Umbilical cord (tissue), 2 donors: ENCODE results near the gene DOCK2. TPM values are rescaled to one million over a fixed set of nuclear protein-coding genes. Genes with fewer than 3 reads are reported as not detected.
"Not testable (repeated sequence)": the region's sequence is repeated elsewhere in the genome, so short reads cannot be mapped to it uniquely, and the experiment has no call there.

Experiments used
- DNase-seq: peaks from one replicate; pipeline ENCODE4 v3.0.0-alpha.2; 2015; ENCODE audit warnings: low spot score
- total RNA-seq: library from RNA; depleted of rRNA; stranded (reverse); fragments of >200 nt; gene quantifications from one replicate; pipeline ENCODE4 v1.2.3, GENCODE V29; 2014; ENCODE audit warnings: low replicate concordance; ENCODE audit not compliant: insufficient read depth

The DOCK2 gene
- total RNA-seq, 1 donor from 2014 or later = 72.5 TPM

- DNase-seq = not testable (repeated sequence)
These were observed 457.3 kb downstream of the DOCK2 start for GRCh38 chr5:170094329-170094728.

- DNase-seq = no peak
These were observed 458.6 kb downstream of the DOCK2 start for GRCh38 chr5:170095646-170096045.

- peak; percentile 30 for DNase-seq
These were observed 460.9 kb downstream of the DOCK2 start for GRCh38 chr5:170097934-170098333.

GRCh38 chr5:170100066-170100943 is 463.2 kb downstream of the DOCK2 start:
- peak; percentile 90 for DNase-seq

GRCh38 chr5:170103447-170103846 is 466.4 kb downstream of the DOCK2 start:
- DNase-seq = no peak

GRCh38 chr5:170104299-170104698 is 467.2 kb downstream of the DOCK2 start:
- DNase-seq = no peak

- no peak for DNase-seq
These were observed 467.6 kb downstream of the DOCK2 start for GRCh38 chr5:170104710-170105109.

- no peak for DNase-seq
These were observed 468.9 kb downstream of the DOCK2 start, which contains the start of gene FOXI1 for GRCh38 chr5:170105642-170106611. FOXI1 (plus strand) TSS chr5:170105897; CDS start chr5:170105958, 61 bp downstream.

- no peak for DNase-seq
These were observed 470.6 kb downstream of the DOCK2 start for GRCh38 chr5:170107674-170108073.

- DNase-seq = no peak
These were observed 471.3 kb downstream of the DOCK2 start for GRCh38 chr5:170108266-170108785.

- DNase-seq = no peak
These were observed 472.3 kb downstream of the DOCK2 start for GRCh38 chr5:170109059-170110031.

- DNase-seq = no peak
These were observed 473.5 kb downstream of the DOCK2 start for GRCh38 chr5:170110403-170111087.

GRCh38 chr5:170111088-170111785 is 474.2 kb downstream of the DOCK2 start:
- no peak for DNase-seq

GRCh38 chr5:170112876-170113521 is 475.9 kb downstream of the DOCK2 start:
- no peak for DNase-seq

GRCh38 chr5:170113522-170113900 is 476.4 kb downstream of the DOCK2 start:
- DNase-seq = no peak

- no peak for DNase-seq
These were observed 477.2 kb downstream of the DOCK2 start for GRCh38 chr5:170114271-170114670.

GRCh38 chr5:170115925-170116324 is 478.9 kb downstream of the DOCK2 start:
- no peak for DNase-seq

- DNase-seq = no peak
These were observed 480.7 kb downstream of the DOCK2 start for GRCh38 chr5:170117736-170118135.

- DNase-seq = peak; percentile 36
These were observed 483.5 kb downstream of the DOCK2 start for GRCh38 chr5:170120576-170120975.
